PC-9 (cell line): ENCODE measurements around the gene RASAL2. TPM values are rescaled to one million over a fixed set of nuclear protein-coding genes. Genes with fewer than 3 reads are reported as not detected.
"Not testable (repeated sequence)": the region's sequence is repeated elsewhere in the genome, so short reads cannot be mapped to it uniquely, and the experiment has no call there.

Experiments
- BruUV-seq: library from RNA; stranded (reverse); fragments of 400-500 nt; replicated peaks from 2 replicates; lab custom pipeline; 2021; lab: Mats Ljungman, UMichigan
- CTCF ChIA-PET: fragments of 300-600 bp; sonication (Branson Sonifier 250); formaldehyde crosslinking; loops from one replicate; lab custom pipeline; 2022; ENCODE audit warnings: antibody characterized with exemption; lab: Charles Lee
- POLR2A ChIA-PET: fragments of 300-600 bp; sonication (Branson Sonifier 250); formaldehyde crosslinking; loops from one replicate; lab custom pipeline; 2022; ENCODE audit warnings: antibody characterized with exemption; ENCODE audit not compliant: unreplicated experiment; lab: Charles Lee
- DNase-seq, 2 experiments: peaks; one replicate each; pipeline versions ENCODE4 v3.0.0 to v3.0.0-alpha.2; 2015 to 2022; ENCODE audit warnings: mixed read lengths in 1 of 2
- H2AFZ ChIP-seq: fragments of 200-600 bp; sonication (generic); 2 replicates; pipeline ENCODE4 v1.8.1; 2017; ENCODE audit warnings: antibody characterized with exemption
- H3F3A ChIP-seq: fragments of 200-600 bp; sonication (generic); 2 replicates; pipeline ENCODE4 v1.8.1; 2017; ENCODE audit warnings: antibody characterized with exemption, mild to moderate bottlenecking, low read depth; ENCODE audit not compliant: insufficient read depth
- H3K27ac ChIP-seq: fragments of 200-600 bp; sonication (generic); 2 replicates; pipeline ENCODE4 v1.6.1; 2016; ENCODE audit warnings: mixed run types
- H3K27me3 ChIP-seq: fragments of 200-600 bp; sonication (generic); 2 replicates; pipeline ENCODE4 v1.6.1; 2016; ENCODE audit warnings: low read depth, mixed run types; ENCODE audit not compliant: insufficient read depth
- H3K36me3 ChIP-seq: fragments of 200-600 bp; sonication (generic); 2 replicates; pipeline ENCODE4 v1.6.1; 2016; ENCODE audit warnings: low read depth, mixed run types
- H3K4me1 ChIP-seq: fragments of 200-600 bp; sonication (generic); replicated peaks from 2 replicates; pipeline ENCODE4 v1.6.1; 2016; ENCODE audit warnings: mixed run types; ENCODE audit not compliant: insufficient read depth
- H3K4me2 ChIP-seq: fragments of 200-600 bp; sonication (generic); 2 replicates; pipeline ENCODE4 v1.6.1; 2017; ENCODE audit warnings: mixed run types
- H3K4me3 ChIP-seq: fragments of 200-600 bp; sonication (generic); 2 replicates; pipeline ENCODE4 v1.6.1; 2016; ENCODE audit warnings: mixed run types
- H3K79me2 ChIP-seq: fragments of 200-600 bp; sonication (generic); 2 replicates; pipeline ENCODE4 v1.6.1; 2017; ENCODE audit warnings: low read depth, mixed run types
- H3K9me2 ChIP-seq: fragments of 200-600 bp; sonication (generic); 2 replicates; pipeline ENCODE4 v1.8.1; 2017; ENCODE audit warnings: mild to moderate bottlenecking; ENCODE audit not compliant: insufficient read depth
- H3K9me3 ChIP-seq: fragments of 200-600 bp; sonication (generic); 2 replicates; pipeline ENCODE4 v1.8.1; 2016; ENCODE audit warnings: low read depth; ENCODE audit not compliant: insufficient read depth
- H4K20me1 ChIP-seq: fragments of 200-600 bp; sonication (generic); 2 replicates; pipeline ENCODE4 v1.8.1; 2017; ENCODE audit not compliant: insufficient read depth
- CTCF ChIP-seq: fragments of 200-600 bp; sonication (generic); conservative IDR thresholded peaks from 2 replicates; pipeline ENCODE4 v1.6.1; 2017; ENCODE audit warnings: mixed run types, antibody characterized with exemption, mild to moderate bottlenecking, moderate library complexity
- EZH2 ChIP-seq: fragments of 200-600 bp; sonication (generic); IDR thresholded peaks from 2 replicates; pipeline ENCODE4 v1.8.0; 2017; ENCODE audit warnings: antibody characterized with exemption, low read depth
- intact Hi-C: fragments of 100-400 bp; cut with micrococcal nuclease; formaldehyde crosslinking; loops from one replicate; pipeline ENCODE4 v1.10.0; 2022; ENCODE audit not compliant: unreplicated experiment
- total RNA-seq: library from RNA; stranded (reverse); gene quantifications from 2 replicates; pipeline ENCODE4 v1.2.3, GENCODE V29; 2021

RASAL2 gene
- total RNA-seq, 1 experiment from 2014 or later = 54.1 TPM

DNA sequence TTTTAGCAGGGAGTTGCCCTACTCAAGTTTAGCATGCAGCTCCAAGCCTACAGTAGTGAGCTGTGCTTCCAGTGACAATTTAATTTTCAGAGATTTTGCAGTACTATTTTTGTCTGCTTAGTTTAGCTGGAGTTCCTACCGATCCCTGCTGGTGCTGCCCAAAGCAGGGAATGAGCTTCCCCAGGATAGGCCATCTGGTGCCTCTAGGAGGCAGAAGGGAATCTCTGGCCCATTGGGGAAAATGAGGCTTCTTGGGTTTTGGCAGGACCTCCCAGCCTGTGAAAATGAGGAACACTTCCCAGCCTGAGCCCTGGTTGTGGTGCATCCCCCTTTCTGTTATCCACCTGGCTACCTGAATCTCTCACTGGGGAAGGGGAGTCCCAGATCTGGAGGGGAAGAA, 149.2 kb downstream of the RASAL2 start:
- CTCF ChIA-PET = no interaction called here
- Histone ChIP-seq H3K79me2 (peaks cover 81% of the 10 kb centered on the region), H3K4me2 (no peak overlapping the region), H4K20me1 (no peaks in the 10 kb centered on the region), H3F3A (peaks cover 23% of the 10 kb centered on the region), H3K36me3 (peaks cover 8% of the 10 kb centered on the region; the same call in 1 of the 2 replicates), H3K9me2 (no peaks in the 10 kb centered on the region), H3K4me3 (no peak overlapping the region), H2AFZ (no peak overlapping the region), H3K27ac (peak overlapping the region; percentile 97; the same call in 1 of the 2 replicates), H3K9me3 (peaks cover 29% of the 10 kb centered on the region), H3K27me3 (no peaks in the 10 kb centered on the region), H3K4me1 (peaks cover 38% of the 10 kb centered on the region)
- DNase-seq = no peak
- BruUV-seq = no TSS peak
- TF ChIP-seq EZH2 (no peak), CTCF (no peak)
- intact Hi-C loops = no loop called here
- POLR2A ChIA-PET = no interaction called here

DNA sequence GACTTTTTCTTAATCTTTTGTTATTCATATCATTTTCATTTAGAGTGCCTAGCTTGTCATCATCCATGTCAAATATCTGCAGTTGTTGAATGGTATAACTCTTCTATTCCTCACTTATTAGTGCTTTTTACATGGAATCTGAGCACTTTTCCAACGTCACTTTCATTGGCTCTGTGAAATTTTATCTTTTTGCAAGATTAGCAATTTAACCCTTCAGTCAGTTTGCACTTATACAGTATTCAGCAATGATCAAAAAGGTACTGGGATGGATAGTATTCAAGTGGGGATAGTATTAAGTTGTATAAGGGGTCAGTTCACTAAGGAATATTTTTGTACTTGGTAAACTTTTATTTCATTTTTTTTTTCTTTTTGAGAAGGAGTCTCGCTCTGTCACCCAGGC, 150.0 kb downstream of the RASAL2 start:
- no peaks in the 10 kb centered on the region for H3K27me3 ChIP-seq
- peaks cover 31% of the 10 kb centered on the region for H3K9me3 ChIP-seq
- no peaks in the 10 kb centered on the region for H4K20me1 ChIP-seq
- no peak overlapping the region for H3K4me3 ChIP-seq
- intact Hi-C loops = no loop called here
- POLR2A ChIA-PET = no interaction called here
- H3K4me2 ChIP-seq = no peak overlapping the region
- H2AFZ ChIP-seq = no peak overlapping the region
- H3K36me3 ChIP-seq = peaks cover 8% of the 10 kb centered on the region; the same call in 1 of the 2 replicates
- CTCF ChIA-PET = no interaction called here
- DNase-seq = no peak
- H3K79me2 ChIP-seq = peaks cover 88% of the 10 kb centered on the region
- no TSS peak for BruUV-seq
- H3K27ac ChIP-seq = no peak overlapping the region
- peaks cover 33% of the 10 kb centered on the region for H3K4me1 ChIP-seq
- H3K9me2 ChIP-seq = no peaks in the 10 kb centered on the region
- TF ChIP-seq CTCF = no peak
- peaks cover 20% of the 10 kb centered on the region for H3F3A ChIP-seq

DNA sequence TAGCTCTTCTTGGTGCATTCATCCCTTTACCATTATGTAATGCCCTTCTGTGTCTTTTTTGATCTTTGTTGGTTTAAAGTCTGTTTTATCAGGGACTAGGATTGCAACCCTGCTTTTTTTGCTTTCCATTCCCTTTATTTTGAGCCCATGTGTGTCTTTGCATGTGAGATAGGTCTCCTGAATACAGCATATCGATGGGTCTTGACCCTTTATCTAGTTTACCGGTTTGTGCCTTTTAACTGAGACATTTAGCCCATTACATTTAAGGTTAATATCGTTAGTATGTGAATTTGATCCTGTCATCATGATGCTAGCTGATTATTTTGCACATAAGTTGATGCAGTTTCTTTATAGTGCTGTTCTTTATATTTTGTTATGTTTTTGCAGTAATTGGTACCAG, 154.4 kb downstream of the RASAL2 start:
- H3K4me1 ChIP-seq, H3K27ac ChIP-seq, POLR2A ChIA-PET, CTCF ChIA-PET, DNase-seq, H3K9me2 ChIP-seq, H2AFZ ChIP-seq, H3K4me2 ChIP-seq, H4K20me1 ChIP-seq, H3K36me3 ChIP-seq, BruUV-seq, H3K4me3 ChIP-seq, H3F3A ChIP-seq, intact Hi-C loops, H3K27me3 ChIP-seq: not testable (repeated sequence)
- Histone ChIP-seq H3K79me2 (peaks cover 59% of the 10 kb centered on the region), H3K9me3 (peaks cover 24% of the 10 kb centered on the region)

- BruUV-seq, H3K4me2 ChIP-seq, H3K4me1 ChIP-seq, POLR2A ChIA-PET, H3F3A ChIP-seq, DNase-seq, H2AFZ ChIP-seq, intact Hi-C loops, H3K9me2 ChIP-seq, H4K20me1 ChIP-seq, H3K9me3 ChIP-seq, H3K79me2 ChIP-seq, H3K4me3 ChIP-seq, H3K27me3 ChIP-seq, H3K27ac ChIP-seq, H3K36me3 ChIP-seq: not testable (repeated sequence)
- CTCF ChIA-PET = interaction anchor here (0.6 kb wide), 1 partner anchor 200 kb away, joined by 3 read pairs; no protein-coding TSS in a partner anchor
These were observed 159.7 kb downstream of the RASAL2 start for GRCh38 chr1:178253581-178253980.
